Vagina (tissue), 2 donors: ENCODE measurements around the gene ZNF827. TPM values are rescaled to one million over a fixed set of nuclear protein-coding genes. Genes with fewer than 3 reads are reported as not detected.

Source experiments
- DNase-seq, 2 donors: peaks; one replicate each; pipeline ENCODE4 v3.0.0-alpha.2; 2017; ENCODE audit errors: extremely low spot score in 2 of 2
- H3K27ac ChIP-seq: fragments of 200-600 bp; sonication (generic); one replicate; pipeline ENCODE4 v1.5.1; 2019
- H3K27me3 ChIP-seq: fragments of 200-600 bp; sonication (generic); one replicate; pipeline ENCODE4 v1.5.1; 2019
- H3K36me3 ChIP-seq, 2 donors: fragments of 200-600 bp; sonication (generic); one replicate each; pipeline ENCODE4 v1.5.1; 2017 to 2019
- H3K4me1 ChIP-seq: fragments of 200-600 bp; sonication (generic); one replicate; pipeline ENCODE4 v1.5.1; 2019
- H3K4me3 ChIP-seq, 2 donors: fragments of 200-600 bp; sonication (generic); 1 replicate in 1 of 2; 2 replicates in 1 of 2; pipeline ENCODE4 v1.5.1; 2016 to 2019
- H3K9me3 ChIP-seq: fragments of 200-600 bp; sonication (generic); one replicate; pipeline ENCODE4 v1.5.1; 2019
- POLR2A ChIP-seq, 2 donors: fragments of 450-650 bp; IDR thresholded peaks; one replicate each; pipeline ENCODE4 v1.6.1; 2017; ENCODE audit warnings: antibody characterized with exemption in 2 of 2, mild to moderate bottlenecking in 2 of 2, moderate library complexity in 2 of 2
- POLR2AphosphoS5 ChIP-seq, 2 donors: sonication (generic); formaldehyde crosslinking; IDR thresholded peaks; one replicate each; pipeline ENCODE4 v1.9.0; 2017; ENCODE audit warnings: antibody characterized with exemption in 2 of 2, mild to moderate bottlenecking in 2 of 2, low read depth in 1 of 2; ENCODE audit not compliant: insufficient read depth in 1 of 2
- intact Hi-C: fragments of 100-400 bp; cut with DNase I; formaldehyde crosslinking; loops from one replicate; pipeline ENCODE4 v1.15.1; 2023
- small RNA-seq: library from RNA; depleted of rRNA; stranded (forward); fragments of <200 nt; gene quantifications from one replicate; pipeline ENCODE3, GENCODE V24; 2016
- total RNA-seq: library from RNA; depleted of rRNA; stranded (reverse); fragments of >200 nt; gene quantifications from one replicate; pipeline ENCODE4 v1.2.3, GENCODE V29; 2016
- TF ChIP-seq, protein P1 (sequence below), 3 experiments: fragments of 450-650 bp in 2 of 3; fragments of 200-600 bp in 1 of 3; sonication (generic) in 1 of 3; IDR thresholded peaks; one replicate each; pipeline ENCODE4 v1.5.1; 2017 to 2019; ENCODE audit warnings: antibody characterized with exemption in 3 of 3, mild to moderate bottlenecking in 2 of 3, moderate library complexity in 2 of 3

ZNF827 gene
- total RNA-seq, 1 donor from 2014 or later: 19.2 TPM

DNA sequence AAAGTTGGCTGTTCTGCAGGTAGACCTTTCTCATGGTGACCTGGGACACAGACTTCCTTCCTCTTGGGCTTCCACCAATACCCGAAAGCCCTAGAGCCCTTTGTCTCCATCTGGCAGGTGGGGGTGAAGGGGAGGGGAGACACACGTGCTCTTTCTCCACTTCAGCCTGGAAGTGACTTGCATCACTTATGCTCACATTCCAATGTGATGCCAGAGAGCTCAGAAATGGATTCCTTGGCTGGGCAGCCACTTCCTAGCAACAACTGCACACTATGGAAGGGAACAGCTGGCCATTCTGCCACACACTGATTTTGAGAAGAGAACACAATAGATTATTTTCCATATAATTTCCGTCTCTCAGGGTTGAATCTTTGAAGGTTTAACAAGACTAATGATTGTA is 222.4 kb downstream of the ZNF827 start:
- Histone ChIP-seq H3K27ac (no peak overlapping the region), H3K27me3 (no peaks in the 10 kb centered on the region), H3K9me3 (no peaks in the 10 kb centered on the region), H3K36me3 (no peaks in the 10 kb centered on the region), H3K4me1 (no peaks in the 10 kb centered on the region), H3K4me3 (no peak overlapping the region)
- TF ChIP-seq, protein P1, sequence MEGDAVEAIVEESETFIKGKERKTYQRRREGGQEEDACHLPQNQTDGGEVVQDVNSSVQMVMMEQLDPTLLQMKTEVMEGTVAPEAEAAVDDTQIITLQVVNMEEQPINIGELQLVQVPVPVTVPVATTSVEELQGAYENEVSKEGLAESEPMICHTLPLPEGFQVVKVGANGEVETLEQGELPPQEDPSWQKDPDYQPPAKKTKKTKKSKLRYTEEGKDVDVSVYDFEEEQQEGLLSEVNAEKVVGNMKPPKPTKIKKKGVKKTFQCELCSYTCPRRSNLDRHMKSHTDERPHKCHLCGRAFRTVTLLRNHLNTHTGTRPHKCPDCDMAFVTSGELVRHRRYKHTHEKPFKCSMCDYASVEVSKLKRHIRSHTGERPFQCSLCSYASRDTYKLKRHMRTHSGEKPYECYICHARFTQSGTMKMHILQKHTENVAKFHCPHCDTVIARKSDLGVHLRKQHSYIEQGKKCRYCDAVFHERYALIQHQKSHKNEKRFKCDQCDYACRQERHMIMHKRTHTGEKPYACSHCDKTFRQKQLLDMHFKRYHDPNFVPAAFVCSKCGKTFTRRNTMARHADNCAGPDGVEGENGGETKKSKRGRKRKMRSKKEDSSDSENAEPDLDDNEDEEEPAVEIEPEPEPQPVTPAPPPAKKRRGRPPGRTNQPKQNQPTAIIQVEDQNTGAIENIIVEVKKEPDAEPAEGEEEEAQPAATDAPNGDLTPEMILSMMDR (IDR thresholded peaks at IDR 0.05): no peak
- TF ChIP-seq POLR2AphosphoS5 (IDR thresholded peaks at IDR 0.05; ENCODE audit: insufficient read depth in 1 of 2, low read depth in 1 of 2): no peak
- TF ChIP-seq POLR2A (IDR thresholded peaks at IDR 0.05): no peak
- no peak for DNase-seq
- intact Hi-C loops: no loop called here

DNA sequence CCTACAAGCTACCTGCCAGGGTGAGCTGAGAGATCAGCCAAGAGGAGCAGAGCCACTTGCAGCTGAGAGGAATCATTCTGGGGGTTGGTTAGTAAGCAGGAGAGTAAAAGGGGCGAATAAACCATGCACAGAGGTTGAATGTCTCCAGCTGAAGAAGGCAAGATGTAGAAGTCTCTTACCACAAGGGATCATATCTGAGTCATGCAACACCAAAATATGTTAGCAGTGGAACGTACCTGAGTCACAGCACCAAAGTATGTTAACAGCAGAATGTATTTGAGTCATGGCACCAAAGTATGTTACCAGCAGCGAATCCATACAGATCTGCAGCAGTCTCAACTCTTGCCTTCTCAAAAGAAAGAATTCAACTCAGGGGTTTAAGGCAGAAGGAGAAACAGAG is 228.8 kb downstream of the ZNF827 start:
- intact Hi-C loops: no loop called here
- Histone ChIP-seq H3K4me1 (no peaks in the 10 kb centered on the region), H3K36me3 (no peaks in the 10 kb centered on the region), H3K4me3 (no peak overlapping the region), H3K27ac (no peak overlapping the region), H3K27me3 (no peaks in the 10 kb centered on the region), H3K9me3 (no peaks in the 10 kb centered on the region)
- no peak for DNase-seq
- TF ChIP-seq, protein P1 (IDR thresholded peaks at IDR 0.05): no peak
- no peak for TF ChIP-seq POLR2A (IDR thresholded peaks at IDR 0.05)
- TF ChIP-seq POLR2AphosphoS5 (IDR thresholded peaks at IDR 0.05; ENCODE audit: insufficient read depth in 1 of 2, low read depth in 1 of 2): no peak

DNA sequence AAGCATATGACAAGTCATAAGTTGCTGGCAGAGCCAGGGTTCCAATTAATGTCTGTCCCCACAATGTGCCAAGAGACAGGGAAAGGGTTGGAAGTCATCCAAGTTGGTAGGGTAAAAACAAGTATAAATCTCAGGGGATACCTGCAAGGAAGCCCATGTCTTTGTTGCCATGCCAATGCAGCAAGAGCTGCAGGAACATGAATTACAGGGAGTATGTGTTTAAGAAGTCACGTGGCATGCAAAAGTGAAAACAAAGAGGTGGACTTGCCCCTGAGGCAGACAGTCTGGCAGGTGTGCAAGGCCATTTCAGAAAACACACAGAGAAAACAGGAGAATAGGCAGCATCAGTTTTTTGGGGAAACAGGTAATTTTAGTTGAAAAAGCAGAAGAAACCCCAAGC is 229.3 kb downstream of the ZNF827 start:
- H3K9me3 ChIP-seq: no peaks in the 10 kb centered on the region
- DNase-seq: no peak
- no peaks in the 10 kb centered on the region for H3K4me1 ChIP-seq
- H3K27me3 ChIP-seq: no peaks in the 10 kb centered on the region
- H3K4me3 ChIP-seq: no peak overlapping the region
- H3K27ac ChIP-seq: no peak overlapping the region
- intact Hi-C loops: no loop called here
- H3K36me3 ChIP-seq: no peaks in the 10 kb centered on the region
- TF ChIP-seq, protein P1 (IDR thresholded peaks at IDR 0.05): no peak

Small RNA genes lying within 50 kb of the gene (small RNA-seq; reads per million reads assigned to genes)
- not detected for gene RF00019

Other genes starting within 250 kb of the ZNF827 start
- gene LSM6, start 236.9 kb upstream of the ZNF827 start, total RNA-seq: 13.3 TPM